ENCODE measurements around the gene PTPN2.

Gene PTPN2

GRCh38 chr18:12842459-12843380, 41.3 kb downstream of the PTPN2 start:
- Histone ChIP-seq H3K9me3 (ENCODE audit: control insufficient read depth in 2 of 2, low read length in 2 of 2) (no peaks in the 10 kb centered on the region), H3K27ac (ENCODE audit: low read length) (no peak overlapping the region), H3K27me3 (ENCODE audit: control insufficient read depth in 1 of 2, insufficient read depth in 2 of 2, low read length in 2 of 2) (no peaks in the 10 kb centered on the region), H3K9ac (ENCODE audit: low read length in 2 of 2) (no peak overlapping the region), H3K4me3 (ENCODE audit: low read length in 2 of 2) (no peak overlapping the region), H3K4me1 (ENCODE audit: control insufficient read depth, insufficient read depth, low read length) (no peaks in the 10 kb centered on the region), H3K36me3 (ENCODE audit: control insufficient read depth in 2 of 2, insufficient read depth in 2 of 2, low read length in 2 of 2) (no peaks in the 10 kb centered on the region)

GRCh38 chr18:12841070-12841469, 43.0 kb downstream of the PTPN2 start:
- no peak overlapping the region for H3K4me3 ChIP-seq (ENCODE audit: low read length in 2 of 2)
- no peak overlapping the region for H3K27ac ChIP-seq (ENCODE audit: low read length)
- no peak overlapping the region for H3K9ac ChIP-seq (ENCODE audit: low read length in 2 of 2)
- H3K9me3 ChIP-seq (ENCODE audit: control insufficient read depth in 2 of 2, low read length in 2 of 2): no peaks in the 10 kb centered on the region
- H3K27me3 ChIP-seq (ENCODE audit: control insufficient read depth in 1 of 2, insufficient read depth in 2 of 2, low read length in 2 of 2): no peaks in the 10 kb centered on the region
- H3K36me3 ChIP-seq (ENCODE audit: control insufficient read depth in 2 of 2, insufficient read depth in 2 of 2, low read length in 2 of 2): no peaks in the 10 kb centered on the region
- H3K4me1 ChIP-seq (ENCODE audit: control insufficient read depth, insufficient read depth, low read length): no peaks in the 10 kb centered on the region

- Histone ChIP-seq H3K4me1 (ENCODE audit: control insufficient read depth, insufficient read depth, low read length) (no peaks in the 10 kb centered on the region), H3K9me3 (ENCODE audit: control insufficient read depth in 2 of 2, low read length in 2 of 2) (no peaks in the 10 kb centered on the region), H3K36me3 (ENCODE audit: control insufficient read depth in 2 of 2, insufficient read depth in 2 of 2, low read length in 2 of 2) (no peaks in the 10 kb centered on the region), H3K27me3 (ENCODE audit: control insufficient read depth in 1 of 2, insufficient read depth in 2 of 2, low read length in 2 of 2) (no peaks in the 10 kb centered on the region), H3K27ac (ENCODE audit: low read length) (no peak overlapping the region), H3K4me3 (ENCODE audit: low read length in 2 of 2) (no peak overlapping the region), H3K9ac (ENCODE audit: low read length in 2 of 2) (no peak overlapping the region)
These were observed 43.7 kb downstream of the PTPN2 start for GRCh38 chr18:12840382-12840781.

GRCh38 chr18:12839526-12840196, 44.4 kb downstream of the PTPN2 start:
- no peak overlapping the region for H3K9ac ChIP-seq (ENCODE audit: low read length in 2 of 2)
- H3K27me3 ChIP-seq (ENCODE audit: control insufficient read depth in 1 of 2, insufficient read depth in 2 of 2, low read length in 2 of 2): no peaks in the 10 kb centered on the region
- H3K27ac ChIP-seq (ENCODE audit: low read length): no peak overlapping the region
- no peak overlapping the region for H3K4me3 ChIP-seq (ENCODE audit: low read length in 2 of 2)
- H3K4me1 ChIP-seq (ENCODE audit: control insufficient read depth, insufficient read depth, low read length): no peaks in the 10 kb centered on the region
- no peaks in the 10 kb centered on the region for H3K9me3 ChIP-seq (ENCODE audit: control insufficient read depth in 2 of 2, low read length in 2 of 2)
- H3K36me3 ChIP-seq (ENCODE audit: control insufficient read depth in 2 of 2, insufficient read depth in 2 of 2, low read length in 2 of 2): peaks cover 0 to 1% of the 10 kb centered on the region in 2 donors

- H3K4me1 ChIP-seq (ENCODE audit: control insufficient read depth, insufficient read depth, low read length): no peaks in the 10 kb centered on the region
- no peaks in the 10 kb centered on the region for H3K27me3 ChIP-seq (ENCODE audit: control insufficient read depth in 1 of 2, insufficient read depth in 2 of 2, low read length in 2 of 2)
- H3K36me3 ChIP-seq (ENCODE audit: control insufficient read depth in 2 of 2, insufficient read depth in 2 of 2, low read length in 2 of 2): peaks cover 0 to 2% of the 10 kb centered on the region in 2 donors
- H3K4me3 ChIP-seq (ENCODE audit: low read length in 2 of 2): no peak overlapping the region
- H3K9ac ChIP-seq (ENCODE audit: low read length in 2 of 2): no peak overlapping the region
- no peaks in the 10 kb centered on the region for H3K9me3 ChIP-seq (ENCODE audit: control insufficient read depth in 2 of 2, low read length in 2 of 2)
- no peak overlapping the region for H3K27ac ChIP-seq (ENCODE audit: low read length)
These were observed 44.9 kb downstream of the PTPN2 start for GRCh38 chr18:12839057-12839525.

- H3K4me3 ChIP-seq (ENCODE audit: low read length in 2 of 2): no peak overlapping the region
- H3K27ac ChIP-seq (ENCODE audit: low read length): no peak overlapping the region
- no peaks in the 10 kb centered on the region for H3K4me1 ChIP-seq (ENCODE audit: control insufficient read depth, insufficient read depth, low read length)
- H3K9me3 ChIP-seq (ENCODE audit: control insufficient read depth in 2 of 2, low read length in 2 of 2): no peaks in the 10 kb centered on the region
- H3K36me3 ChIP-seq (ENCODE audit: control insufficient read depth in 2 of 2, insufficient read depth in 2 of 2, low read length in 2 of 2): peaks cover 2 to 6% of the 10 kb centered on the region in 2 donors
- H3K27me3 ChIP-seq (ENCODE audit: control insufficient read depth in 1 of 2, insufficient read depth in 2 of 2, low read length in 2 of 2): no peaks in the 10 kb centered on the region
- no peak overlapping the region for H3K9ac ChIP-seq (ENCODE audit: low read length in 2 of 2)
These were observed 45.8 kb downstream of the PTPN2 start for GRCh38 chr18:12838178-12838634.

GRCh38 chr18:12837747-12838146, 46.3 kb downstream of the PTPN2 start:
- Histone ChIP-seq H3K4me3 (ENCODE audit: low read length in 2 of 2) (no peak overlapping the region), H3K36me3 (ENCODE audit: control insufficient read depth in 2 of 2, insufficient read depth in 2 of 2, low read length in 2 of 2) (peaks cover 2 to 6% of the 10 kb centered on the region in 2 donors), H3K9ac (ENCODE audit: low read length in 2 of 2) (no peak overlapping the region), H3K27me3 (ENCODE audit: control insufficient read depth in 1 of 2, insufficient read depth in 2 of 2, low read length in 2 of 2) (no peaks in the 10 kb centered on the region), H3K27ac (ENCODE audit: low read length) (no peak overlapping the region), H3K9me3 (ENCODE audit: control insufficient read depth in 2 of 2, low read length in 2 of 2) (no peaks in the 10 kb centered on the region), H3K4me1 (ENCODE audit: control insufficient read depth, insufficient read depth, low read length) (no peaks in the 10 kb centered on the region)

GRCh38 chr18:12836551-12836950, 47.5 kb downstream of the PTPN2 start:
- Histone ChIP-seq H3K4me3 (ENCODE audit: low read length in 2 of 2) (no peak overlapping the region), H3K9me3 (ENCODE audit: control insufficient read depth in 2 of 2, low read length in 2 of 2) (no peaks in the 10 kb centered on the region), H3K4me1 (ENCODE audit: control insufficient read depth, insufficient read depth, low read length) (no peaks in the 10 kb centered on the region), H3K27me3 (ENCODE audit: control insufficient read depth in 1 of 2, insufficient read depth in 2 of 2, low read length in 2 of 2) (no peaks in the 10 kb centered on the region), H3K27ac (ENCODE audit: low read length) (no peak overlapping the region), H3K36me3 (ENCODE audit: control insufficient read depth in 2 of 2, insufficient read depth in 2 of 2, low read length in 2 of 2) (peaks cover 2 to 6% of the 10 kb centered on the region in 2 donors), H3K9ac (ENCODE audit: low read length in 2 of 2) (no peak overlapping the region)

- no peak overlapping the region for H3K4me3 ChIP-seq (ENCODE audit: low read length in 2 of 2)
- no peak overlapping the region for H3K27ac ChIP-seq (ENCODE audit: low read length)
- H3K4me1 ChIP-seq (ENCODE audit: control insufficient read depth, insufficient read depth, low read length): no peaks in the 10 kb centered on the region
- peaks cover 4 to 23% of the 10 kb centered on the region in 2 donors for H3K36me3 ChIP-seq (ENCODE audit: control insufficient read depth in 2 of 2, insufficient read depth in 2 of 2, low read length in 2 of 2)
- H3K9me3 ChIP-seq (ENCODE audit: control insufficient read depth in 2 of 2, low read length in 2 of 2): no peaks in the 10 kb centered on the region
- H3K9ac ChIP-seq (ENCODE audit: low read length in 2 of 2): no peak overlapping the region
- H3K27me3 ChIP-seq (ENCODE audit: control insufficient read depth in 1 of 2, insufficient read depth in 2 of 2, low read length in 2 of 2): no peaks in the 10 kb centered on the region
These were observed 55.7 kb downstream of the PTPN2 start for GRCh38 chr18:12828116-12829051.

- H3K27ac ChIP-seq (ENCODE audit: low read length): no peak overlapping the region
These were observed 56.4 kb downstream of the PTPN2 start for GRCh38 chr18:12827588-12827987.

More at GRCh38 chr18:12827588-12827987, 56.4 kb downstream of the PTPN2 start:
- no peaks in the 10 kb centered on the region for H3K9me3 ChIP-seq (ENCODE audit: control insufficient read depth in 2 of 2, low read length in 2 of 2)
- H3K27me3 ChIP-seq (ENCODE audit: control insufficient read depth in 1 of 2, insufficient read depth in 2 of 2, low read length in 2 of 2): no peaks in the 10 kb centered on the region
- peaks cover 4 to 22% of the 10 kb centered on the region in 2 donors for H3K36me3 ChIP-seq (ENCODE audit: control insufficient read depth in 2 of 2, insufficient read depth in 2 of 2, low read length in 2 of 2)
- H3K4me1 ChIP-seq (ENCODE audit: control insufficient read depth, insufficient read depth, low read length): no peaks in the 10 kb centered on the region
- no peak overlapping the region for H3K4me3 ChIP-seq (ENCODE audit: low read length in 2 of 2)
- no peak overlapping the region for H3K9ac ChIP-seq (ENCODE audit: low read length in 2 of 2)

Data from stomach smooth muscle (tissue), 2 donors.